Vagina (tissue), 2 donors: ENCODE data around the gene ANKRD53. TPM values are rescaled to one million over a fixed set of nuclear protein-coding genes. Genes with fewer than 3 reads are reported as not detected.

ENCODE experiments used
- DNase-seq, 2 donors: peaks; one replicate each; pipeline ENCODE4 v3.0.0-alpha.2; 2017; ENCODE audit errors: extremely low spot score in 2 of 2
- H3K27ac ChIP-seq: fragments of 200-600 bp; sonication (generic); one replicate; pipeline ENCODE4 v1.5.1; 2019
- H3K27me3 ChIP-seq: fragments of 200-600 bp; sonication (generic); one replicate; pipeline ENCODE4 v1.5.1; 2019
- H3K36me3 ChIP-seq, 2 donors: fragments of 200-600 bp; sonication (generic); one replicate each; pipeline ENCODE4 v1.5.1; 2017 to 2019
- H3K4me1 ChIP-seq: fragments of 200-600 bp; sonication (generic); one replicate; pipeline ENCODE4 v1.5.1; 2019
- H3K4me3 ChIP-seq, 2 donors: fragments of 200-600 bp; sonication (generic); 1 replicate in 1 of 2; 2 replicates in 1 of 2; pipeline ENCODE4 v1.5.1; 2016 to 2019
- H3K9me3 ChIP-seq: fragments of 200-600 bp; sonication (generic); one replicate; pipeline ENCODE4 v1.5.1; 2019
- CTCF ChIP-seq, 3 experiments: fragments of 450-650 bp in 2 of 3; fragments of 200-600 bp in 1 of 3; sonication (generic) in 1 of 3; IDR thresholded peaks; one replicate each; pipeline ENCODE4 v1.5.1; 2017 to 2019; ENCODE audit warnings: antibody characterized with exemption in 3 of 3, mild to moderate bottlenecking in 2 of 3, moderate library complexity in 2 of 3
- POLR2A ChIP-seq, 2 donors: fragments of 450-650 bp; IDR thresholded peaks; one replicate each; pipeline ENCODE4 v1.6.1; 2017; ENCODE audit warnings: antibody characterized with exemption in 2 of 2, mild to moderate bottlenecking in 2 of 2, moderate library complexity in 2 of 2
- POLR2AphosphoS5 ChIP-seq, 2 donors: sonication (generic); formaldehyde crosslinking; IDR thresholded peaks; one replicate each; pipeline ENCODE4 v1.9.0; 2017; ENCODE audit warnings: antibody characterized with exemption in 2 of 2, mild to moderate bottlenecking in 2 of 2, low read depth in 1 of 2; ENCODE audit not compliant: insufficient read depth in 1 of 2
- intact Hi-C: fragments of 100-400 bp; cut with DNase I; formaldehyde crosslinking; loops from one replicate; pipeline ENCODE4 v1.15.1; 2023
- total RNA-seq: library from RNA; depleted of rRNA; stranded (reverse); fragments of >200 nt; gene quantifications from one replicate; pipeline ENCODE4 v1.2.3, GENCODE V29; 2016

Gene ANKRD53
- total RNA-seq, 1 donor from 2014 or later, result 4.9 TPM

- TF ChIP-seq CTCF (IDR thresholded peaks at IDR 0.05) (no peak), POLR2AphosphoS5 (IDR thresholded peaks at IDR 0.05; ENCODE audit: insufficient read depth in 1 of 2, low read depth in 1 of 2) (no peak), POLR2A (IDR thresholded peaks at IDR 0.05) (no peak)
- no peak overlapping the region for H3K4me3 ChIP-seq
- no peaks in the 10 kb centered on the region for H3K9me3 ChIP-seq
- no peak overlapping the region for H3K27ac ChIP-seq
- H3K27me3 ChIP-seq, result no peaks in the 10 kb centered on the region
- no peaks in the 10 kb centered on the region for H3K4me1 ChIP-seq
- H3K36me3 ChIP-seq, result no peaks in the 10 kb centered on the region
- DNase-seq, result peak in 1 of 2 donors; percentile 62
- intact Hi-C loops, result no loop called here
Observed at GRCh38 chr2:70954886-70955285, 23.5 kb upstream of the ANKRD53 start.

GRCh38 chr2:70956141-70956540 lies 22.3 kb upstream of the ANKRD53 start:
- no peak overlapping the region for H3K27ac ChIP-seq
- no peaks in the 10 kb centered on the region for H3K36me3 ChIP-seq
- DNase-seq, result no peak
- TF ChIP-seq CTCF (IDR thresholded peaks at IDR 0.05) (no peak), POLR2AphosphoS5 (IDR thresholded peaks at IDR 0.05; ENCODE audit: insufficient read depth in 1 of 2, low read depth in 1 of 2) (no peak), POLR2A (IDR thresholded peaks at IDR 0.05) (no peak)
- H3K9me3 ChIP-seq, result no peaks in the 10 kb centered on the region
- no peaks in the 10 kb centered on the region for H3K27me3 ChIP-seq
- intact Hi-C loops, result no loop called here
- H3K4me3 ChIP-seq, result no peak overlapping the region
- H3K4me1 ChIP-seq, result no peaks in the 10 kb centered on the region

DNA sequence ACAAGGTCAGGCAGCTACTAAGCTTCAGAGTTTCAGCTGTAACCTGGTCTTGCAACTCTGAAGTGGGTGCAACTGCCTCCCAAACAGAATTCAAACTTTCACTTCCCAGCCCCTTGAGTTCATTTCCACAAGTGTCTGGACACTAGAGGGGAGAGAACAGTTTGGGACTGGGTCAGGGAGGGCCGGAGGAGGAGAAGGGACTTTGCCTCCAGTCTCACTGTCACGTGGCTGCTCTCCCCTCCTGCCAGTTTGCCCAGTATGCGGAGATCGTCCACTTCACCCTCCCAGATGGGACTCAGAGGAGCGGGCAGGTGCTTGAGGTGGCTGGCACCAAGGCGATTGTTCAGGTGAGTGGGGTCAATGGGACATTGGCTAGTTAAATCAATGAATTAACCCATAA lies 20.6 kb upstream of the ANKRD53 start:
- Histone ChIP-seq H3K4me3 (no peak overlapping the region), H3K4me1 (no peaks in the 10 kb centered on the region), H3K36me3 (no peaks in the 10 kb centered on the region), H3K27ac (no peak overlapping the region), H3K27me3 (no peaks in the 10 kb centered on the region), H3K9me3 (no peaks in the 10 kb centered on the region)
- DNase-seq, result no peak
- intact Hi-C loops, result no loop called here
- no peak for TF ChIP-seq CTCF (IDR thresholded peaks at IDR 0.05)
- TF ChIP-seq POLR2AphosphoS5 (IDR thresholded peaks at IDR 0.05; ENCODE audit: insufficient read depth in 1 of 2, low read depth in 1 of 2), result no peak
- TF ChIP-seq POLR2A (IDR thresholded peaks at IDR 0.05), result no peak

DNA sequence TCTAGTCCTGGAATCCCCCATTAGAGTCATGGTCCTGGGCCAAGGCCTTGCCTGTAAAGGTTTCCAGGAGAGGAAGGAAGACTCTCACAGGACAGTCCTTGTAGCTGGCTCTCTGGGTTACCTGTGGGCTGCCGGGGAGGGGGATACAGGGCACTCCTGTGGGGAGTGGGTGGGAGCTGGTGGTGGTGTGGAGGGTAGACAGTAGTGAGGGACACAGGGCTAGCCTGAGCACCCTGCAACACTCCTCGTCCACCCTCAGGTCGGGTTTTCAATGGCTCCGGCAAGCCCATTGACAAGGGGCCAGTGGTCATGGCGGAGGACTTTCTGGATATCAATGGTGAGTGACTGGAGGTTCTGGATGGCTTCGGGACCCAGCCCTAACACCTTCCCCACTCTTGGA lies 19.7 kb upstream of the ANKRD53 start:
- Histone ChIP-seq H3K9me3 (no peaks in the 10 kb centered on the region), H3K36me3 (no peaks in the 10 kb centered on the region), H3K4me1 (no peaks in the 10 kb centered on the region), H3K27me3 (no peaks in the 10 kb centered on the region), H3K27ac (no peak overlapping the region), H3K4me3 (no peak overlapping the region)
- peak; percentile 56 to 58 for DNase-seq
- intact Hi-C loops, result no loop called here
- TF ChIP-seq POLR2AphosphoS5 (IDR thresholded peaks at IDR 0.05; ENCODE audit: insufficient read depth in 1 of 2, low read depth in 1 of 2) (no peak), POLR2A (IDR thresholded peaks at IDR 0.05) (no peak), CTCF (IDR thresholded peaks at IDR 0.05) (no peak)

- Histone ChIP-seq H3K27ac (no peak overlapping the region), H3K36me3 (no peaks in the 10 kb centered on the region), H3K9me3 (no peaks in the 10 kb centered on the region), H3K4me1 (no peaks in the 10 kb centered on the region), H3K27me3 (no peaks in the 10 kb centered on the region), H3K4me3 (no peak overlapping the region)
- TF ChIP-seq CTCF (IDR thresholded peaks at IDR 0.05), result no peak
- TF ChIP-seq POLR2A (IDR thresholded peaks at IDR 0.05), result no peak
- no peak for TF ChIP-seq POLR2AphosphoS5 (IDR thresholded peaks at IDR 0.05; ENCODE audit: insufficient read depth in 1 of 2, low read depth in 1 of 2)
- intact Hi-C loops, result no loop called here
- peak; percentile 54 to 58 for DNase-seq
Observed at GRCh38 chr2:70959271-70959761, 19.1 kb upstream of the ANKRD53 start.
